Activated CD8-positive, alpha-beta T cell treated with anti-CD3 and anti-CD28 coated beads for 36 hours (primary cell): ENCODE measurements around the gene ATG101. TPM values are rescaled to one million over a fixed set of nuclear protein-coding genes. Genes with fewer than 3 reads are reported as not detected.

Source experiments
- ATAC-seq: fragments of 200-7000 bp; cut with Tn5 transposase; one replicate; pipeline ENCODE4 v1.10.0; 2021; ENCODE audit warnings: mild to moderate bottlenecking, moderate library complexity
- CTCF ChIA-PET: fragments of 350-600 bp; sonication (Branson Sonifier 250); formaldehyde crosslinking; loops from one replicate; lab custom pipeline; 2021; ENCODE audit warnings: antibody characterized with exemption; lab: Charles Lee
- POLR2A ChIA-PET: fragments of 350-600 bp; sonication (Branson Sonifier 250); formaldehyde crosslinking; loops from one replicate; lab custom pipeline; 2021; ENCODE audit warnings: antibody characterized with exemption; lab: Charles Lee
- DNase-seq: peaks from one replicate; pipeline ENCODE4 v3.0.0-alpha.2; 2020
- H3K27ac Mint-ChIP-seq: one replicate; pipeline ENCODE4 v1.8.0; 2021; ENCODE audit warnings: mild to moderate bottlenecking, mixed read lengths
- H3K27me3 Mint-ChIP-seq: one replicate; pipeline ENCODE4 v1.8.0; 2021; ENCODE audit warnings: mixed read lengths
- H3K36me3 Mint-ChIP-seq: one replicate; pipeline ENCODE4 v1.8.0; 2021; ENCODE audit warnings: low read depth, mixed read lengths
- H3K4me1 Mint-ChIP-seq: one replicate; pipeline ENCODE4 v1.8.0; 2021; ENCODE audit warnings: low read depth, mixed read lengths
- H3K4me3 Mint-ChIP-seq: one replicate; pipeline ENCODE4 v1.8.0; 2021; ENCODE audit warnings: mild to moderate bottlenecking, moderate library complexity, mixed read lengths
- H3K9me3 Mint-ChIP-seq: one replicate; pipeline ENCODE4 v1.8.0; 2021; ENCODE audit warnings: mixed read lengths
- CTCF ChIP-seq: fragments of 200-600 bp; IDR thresholded peaks from one replicate; pipeline ENCODE4 v1.8.0; 2022; ENCODE audit warnings: antibody characterized with exemption, mild to moderate bottlenecking
- intact Hi-C: fragments of 100-400 bp; cut with micrococcal nuclease; formaldehyde crosslinking; loops from one replicate; pipeline ENCODE4 v1.10.0; 2022
- total RNA-seq, 2 experiments: library from RNA; stranded (reverse); gene quantifications; one replicate each; pipeline ENCODE4 v1.2.3, GENCODE V29; 2021

ATG101 gene
- total RNA-seq, 2 experiments from 2014 or later = 25.6 to 28.4 TPM

- no peaks in the 10 kb centered on the region for H3K27me3 Mint-ChIP-seq
- intact Hi-C loops = no loop called here
- CTCF ChIA-PET = interaction anchor here (1.1 to 27.5 kb wide), 2 partner anchors 14 to 30 kb away, joined by 3 to 602 read pairs; partner anchors contain the start of gene ATG101
Observed at GRCh38 chr12:52055731-52056711, 13.8 kb upstream of the ATG101 start.

GRCh38 chr12:52056801-52057637 lies 12.8 kb upstream of the ATG101 start:
- DNase-seq (no peak), ATAC-seq (no peak)
- no peak overlapping the region for H3K27ac Mint-ChIP-seq
- no peak for TF ChIP-seq CTCF
- H3K4me3 Mint-ChIP-seq = no peak overlapping the region
- H3K4me1 Mint-ChIP-seq = peaks cover 17% of the 10 kb centered on the region
- intact Hi-C loops = no loop called here
- peaks cover 54% of the 10 kb centered on the region for H3K36me3 Mint-ChIP-seq
- H3K27me3 Mint-ChIP-seq = no peaks in the 10 kb centered on the region
- ChIA-PET CTCF (interaction anchor here (1.0 to 27.5 kb wide), 4 partner anchors 13 to 63 kb away, joined by 3 to 602 read pairs (median 4); partner anchors contain the start of gene ATG101), POLR2A (no interaction called here)
- H3K9me3 Mint-ChIP-seq = no peaks in the 10 kb centered on the region

More at GRCh38 chr12:52055731-52056711, 13.8 kb upstream of the ATG101 start:
- Mint-ChIP-seq H3K9me3 (no peaks in the 10 kb centered on the region), H3K27ac (no peak overlapping the region), H3K4me3 (no peak overlapping the region), H3K4me1 (peaks cover 18% of the 10 kb centered on the region), H3K36me3 (peaks cover 63% of the 10 kb centered on the region)
- TF ChIP-seq CTCF = no peak
- no peak for ATAC-seq
- DNase-seq = no peak
- POLR2A ChIA-PET = no interaction called here

DNA sequence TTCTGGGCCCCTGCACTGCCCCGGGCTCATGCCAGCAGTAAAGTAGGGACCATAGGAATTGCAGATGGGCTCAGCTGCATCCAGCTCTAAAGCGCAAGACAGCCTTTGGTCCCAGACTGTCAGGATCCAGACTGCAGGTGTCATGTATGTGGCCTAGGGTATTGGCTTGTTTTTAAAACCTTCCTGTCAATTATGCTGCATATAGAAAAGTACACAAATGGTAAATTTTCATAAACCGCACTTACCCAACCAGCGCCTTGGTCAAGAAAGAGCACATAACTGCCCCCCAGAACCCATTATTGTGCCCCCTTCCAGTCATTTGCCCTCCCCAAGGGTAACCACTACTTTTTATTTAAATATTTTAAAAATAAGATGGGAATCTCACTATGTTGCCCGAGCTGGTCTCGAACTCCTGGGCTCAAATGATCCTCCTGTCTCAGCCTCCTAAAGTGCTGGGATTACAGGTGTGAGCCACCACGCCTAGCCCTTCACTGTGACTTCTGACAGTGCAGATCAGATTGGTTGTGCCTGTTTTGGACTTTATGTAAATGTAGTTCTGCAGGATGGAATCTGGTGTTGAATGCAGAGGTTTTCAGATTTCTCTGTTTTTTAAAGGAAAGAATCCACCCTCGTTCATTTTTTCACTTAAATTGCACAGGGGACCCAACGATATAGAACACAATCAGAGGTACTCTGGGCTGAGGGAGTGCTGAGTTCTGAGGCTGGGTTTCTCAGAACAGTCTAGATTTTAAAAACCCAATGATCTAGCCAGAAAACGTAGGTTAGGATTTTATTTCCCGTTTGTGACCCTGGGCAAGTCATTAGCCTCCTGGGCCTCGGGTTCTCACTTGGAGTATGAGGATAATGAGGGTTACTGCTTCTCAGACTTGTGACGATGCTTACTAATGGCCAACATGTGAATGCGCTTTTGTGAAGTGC lies 11.9 kb upstream of the ATG101 start:
- TF ChIP-seq CTCF = no peak
- ATAC-seq (no peak), DNase-seq (no peak)
- Mint-ChIP-seq H3K36me3 (peaks cover 45% of the 10 kb centered on the region), H3K4me1 (peaks cover 13% of the 10 kb centered on the region), H3K27me3 (no peaks in the 10 kb centered on the region), H3K4me3 (no peak overlapping the region), H3K27ac (peak overlapping the region; percentile 25), H3K9me3 (no peaks in the 10 kb centered on the region)
- ChIA-PET CTCF (interaction anchor here (1.0 to 27.5 kb wide), 7 partner anchors 10 to 62 kb away, joined by 3 to 602 read pairs (median 5); partner anchors contain the start of gene ATG101), POLR2A (no interaction called here)
- intact Hi-C loops = no loop called here

DNA sequence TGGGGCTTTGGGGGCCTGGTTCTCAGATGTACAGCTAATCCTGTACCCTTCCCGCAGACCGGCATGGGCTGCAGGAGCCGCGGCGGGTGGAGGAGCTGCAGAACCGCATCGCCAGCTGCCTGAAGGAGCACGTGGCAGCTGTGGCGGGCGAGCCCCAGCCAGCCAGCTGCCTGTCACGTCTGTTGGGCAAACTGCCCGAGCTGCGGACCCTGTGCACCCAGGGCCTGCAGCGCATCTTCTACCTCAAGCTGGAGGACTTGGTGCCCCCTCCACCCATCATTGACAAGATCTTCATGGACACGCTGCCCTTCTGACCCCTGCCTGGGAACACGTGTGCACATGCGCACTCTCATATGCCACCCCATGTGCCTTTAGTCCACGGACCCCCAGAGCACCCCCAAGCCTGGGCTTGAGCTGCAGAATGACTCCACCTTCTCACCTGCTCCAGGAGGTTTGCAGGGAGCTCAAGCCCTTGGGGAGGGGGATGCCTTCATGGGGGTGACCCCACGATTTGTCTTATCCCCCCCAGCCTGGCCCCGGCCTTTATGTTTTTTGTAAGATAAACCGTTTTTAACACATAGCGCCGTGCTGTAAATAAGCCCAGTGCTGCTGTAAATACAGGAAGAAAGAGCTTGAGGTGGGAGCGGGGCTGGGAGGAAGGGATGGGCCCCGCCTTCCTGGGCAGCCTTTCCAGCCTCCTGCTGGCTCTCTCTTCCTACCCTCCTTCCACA lies 11.0 kb upstream of the ATG101 start:
- ChIA-PET POLR2A (interaction anchor here (0.9 to 1.0 kb wide), 2 partner anchors 11 to 186 kb away, joined by 3 read pairs; partner anchors contain the start of gene ATG101), CTCF (interaction anchor here (1.2 to 27.5 kb wide), 6 partner anchors 8 to 33 kb away, joined by 3 to 602 read pairs (median 5); partner anchors contain the start of genes ATG101 and NR4A1)
- TF ChIP-seq CTCF = no peak
- Mint-ChIP-seq H3K9me3 (no peaks in the 10 kb centered on the region), H3K36me3 (peaks cover 38% of the 10 kb centered on the region), H3K4me3 (no peak overlapping the region), H3K27ac (no peak overlapping the region), H3K4me1 (peaks cover 6% of the 10 kb centered on the region), H3K27me3 (no peaks in the 10 kb centered on the region)
- DNase-seq (no peak), ATAC-seq (no peak)
- intact Hi-C loops = no loop called here
